Germinal center (tissue), 1 donor: ENCODE data around the gene BCL2L2.

Experiments used
- DNase-seq: peaks from one replicate; pipeline ENCODE4 v3.0.0; 2012; ENCODE audit warnings: mixed read lengths, low spot score

BCL2L2 gene

DNA sequence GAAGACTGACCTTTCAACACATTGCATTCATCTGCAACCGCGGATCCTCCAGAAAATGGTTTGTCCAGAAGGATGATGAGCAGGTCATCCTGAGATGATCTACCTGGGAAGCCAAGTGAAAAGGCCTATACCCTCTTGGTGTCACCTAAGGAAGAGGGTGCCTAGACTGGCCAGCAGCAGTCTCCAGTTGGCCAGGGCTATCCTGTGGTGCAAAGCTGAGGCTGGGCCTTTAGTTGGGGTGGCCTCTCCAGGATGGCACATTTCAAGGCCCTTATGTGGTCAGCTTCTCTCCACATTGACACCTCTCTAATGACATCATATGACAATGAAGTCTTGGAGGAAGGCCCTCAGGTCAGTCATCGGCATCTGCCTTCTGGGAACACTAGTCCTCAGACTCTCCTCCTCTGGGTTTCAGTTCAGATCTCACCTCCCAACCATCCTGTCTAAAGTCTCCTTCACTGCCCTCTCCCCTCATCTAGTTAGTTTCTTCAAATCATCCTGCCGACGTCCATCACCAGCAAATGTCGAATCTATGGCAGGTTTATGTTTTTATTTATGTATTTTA, 49.3 kb downstream of the BCL2L2 start:
- no peak for DNase-seq

DNA sequence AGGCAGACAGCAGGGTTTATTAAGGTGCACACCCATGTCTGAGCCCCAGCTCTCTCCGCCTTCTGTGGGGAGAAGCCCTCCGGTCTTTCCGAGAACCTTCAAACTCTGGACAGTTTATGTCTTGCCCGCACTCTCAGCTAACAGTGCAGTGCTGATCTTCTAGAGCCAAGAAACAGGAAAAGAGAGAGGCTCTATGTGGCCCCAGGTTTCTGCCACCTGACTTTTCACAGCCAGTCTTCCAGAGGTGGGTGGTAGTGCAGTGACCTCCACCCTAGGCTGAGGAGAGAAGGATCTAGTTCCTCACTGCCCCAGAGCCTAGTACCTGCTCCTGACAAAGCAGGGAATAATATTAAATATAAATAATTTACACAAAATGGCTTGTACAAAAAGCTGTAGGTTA, 50.0 kb downstream of the BCL2L2 start:
- DNase-seq = no peak

DNA sequence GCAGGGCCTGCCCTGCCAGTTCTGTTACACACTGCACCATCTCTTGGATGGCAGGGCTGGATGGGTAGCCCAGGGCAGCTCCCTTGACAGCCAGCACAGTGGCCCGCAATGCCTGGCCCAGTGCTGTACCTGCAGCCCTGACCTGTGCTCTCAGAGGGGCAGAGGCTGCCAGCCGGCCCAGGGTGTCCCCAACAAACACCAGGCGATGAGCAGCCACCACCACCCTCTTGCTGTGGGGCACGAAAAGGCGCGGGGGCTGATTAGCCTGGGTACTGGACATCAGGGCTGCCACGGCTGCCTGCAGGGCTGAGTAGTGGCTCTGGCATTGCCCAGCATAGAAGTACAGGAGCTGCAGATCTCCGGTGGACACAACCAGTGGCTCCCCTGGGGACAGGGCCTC, 50.6 kb downstream of the BCL2L2 start:
- DNase-seq = no peak

DNA sequence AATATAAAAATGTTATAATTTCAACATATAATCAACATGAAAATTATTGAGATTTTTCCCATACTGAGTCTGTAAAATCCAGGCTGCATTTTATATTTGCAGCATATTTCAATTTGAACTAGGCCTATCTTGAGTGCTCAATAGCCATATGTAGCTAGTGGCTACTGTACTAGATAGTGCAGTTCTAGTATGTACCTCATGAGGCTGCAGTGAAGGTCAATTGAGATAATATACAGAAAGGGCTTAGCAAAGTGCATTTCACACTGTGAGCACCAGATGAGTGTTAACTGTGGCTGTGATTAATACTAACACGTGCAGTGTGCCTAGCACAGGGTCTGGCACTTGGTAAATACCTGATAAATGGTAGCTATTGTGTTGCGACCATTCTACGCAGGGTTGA, 51.4 kb downstream of the BCL2L2 start:
- DNase-seq = no peak

DNA sequence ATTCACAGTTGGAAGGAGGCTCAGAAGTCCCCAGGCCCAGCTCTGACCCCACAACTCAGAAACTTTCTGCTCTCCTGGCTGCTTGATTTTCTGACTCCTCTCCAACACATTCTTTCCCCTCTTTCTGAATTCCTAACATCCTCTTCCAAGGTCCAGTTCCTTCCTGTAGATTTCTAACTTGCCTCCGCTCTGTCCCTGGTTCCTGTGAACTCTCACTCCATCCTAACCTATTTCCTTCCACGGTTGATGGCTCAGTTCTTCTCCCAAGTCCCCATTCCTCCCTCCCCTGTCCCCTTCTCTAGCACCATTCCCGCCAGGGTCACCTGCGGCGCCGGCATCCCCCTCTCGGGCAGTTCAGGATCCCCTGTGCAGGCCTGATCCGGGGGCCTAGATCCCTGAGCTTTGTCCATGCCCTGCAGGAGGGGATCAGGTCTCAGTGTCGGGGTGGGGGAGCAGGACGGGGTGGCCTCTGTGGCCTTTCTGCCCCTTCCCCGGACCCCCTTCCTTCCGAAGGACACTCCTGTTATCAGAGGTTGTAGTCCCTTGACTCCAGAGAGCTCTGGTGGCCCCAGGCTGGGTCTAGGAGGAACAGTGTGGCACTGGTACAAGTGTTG, 52.0 kb downstream of the BCL2L2 start:
- no peak for DNase-seq

DNA sequence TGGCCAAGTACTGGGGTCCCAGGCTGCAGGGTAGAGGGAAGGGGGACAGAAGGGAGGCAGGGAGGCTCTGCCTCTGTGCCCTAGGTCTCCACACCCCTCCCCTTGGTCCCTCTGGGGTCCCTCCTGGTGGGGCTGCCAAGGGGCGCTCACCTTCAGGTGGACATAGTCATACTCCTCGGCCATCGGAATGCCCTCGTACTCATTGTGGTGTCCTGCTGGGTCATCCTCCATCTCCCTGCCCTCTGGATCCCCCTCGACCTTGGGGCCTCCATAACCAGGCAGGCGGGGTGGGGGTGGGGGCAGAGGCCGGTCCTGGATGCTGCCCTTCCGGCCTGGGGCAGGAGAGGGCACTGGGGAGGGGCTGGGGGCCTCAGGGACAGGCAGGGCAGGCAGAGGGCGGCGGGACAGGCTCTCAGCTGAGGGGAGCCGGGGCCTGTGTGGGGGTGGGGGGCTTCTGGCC, 52.6 kb downstream of the BCL2L2 start:
- no peak for DNase-seq

DNA sequence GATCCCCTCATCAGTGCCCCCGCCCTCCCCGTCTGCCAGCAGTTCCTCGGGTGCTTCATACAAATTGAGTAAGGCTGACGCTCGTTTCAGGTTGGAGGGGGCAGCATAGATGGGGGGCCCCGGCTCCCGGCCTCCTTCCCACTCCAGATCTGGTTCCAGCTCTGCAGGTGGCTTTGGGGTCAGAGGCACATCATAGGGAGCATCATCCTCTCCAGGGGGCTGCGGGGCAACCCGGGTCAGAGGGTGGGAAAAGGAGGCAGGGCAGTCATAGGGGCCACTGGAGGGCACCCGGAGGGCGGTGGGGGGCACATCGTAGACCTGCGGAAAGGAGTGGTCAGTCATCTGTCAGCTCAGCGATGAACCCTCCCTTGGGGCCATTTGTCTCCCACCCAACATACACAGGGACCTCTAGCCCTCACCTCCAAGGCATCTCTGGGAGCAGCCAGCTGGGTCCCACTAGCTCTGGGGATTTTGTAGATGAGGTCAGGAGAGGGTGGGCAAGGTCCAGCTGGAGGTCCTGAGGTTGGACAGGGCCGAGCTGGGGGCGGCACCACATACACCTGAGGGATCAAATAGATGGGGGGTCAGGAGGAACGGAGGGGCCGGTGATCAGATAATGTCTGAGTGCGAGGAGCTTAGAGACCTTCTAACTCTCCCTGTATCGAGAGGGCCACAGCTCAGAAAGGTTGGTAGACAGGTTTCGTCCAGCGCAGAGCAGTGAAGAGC, 53.3 kb downstream of the BCL2L2 start:
- DNase-seq = no peak

DNA sequence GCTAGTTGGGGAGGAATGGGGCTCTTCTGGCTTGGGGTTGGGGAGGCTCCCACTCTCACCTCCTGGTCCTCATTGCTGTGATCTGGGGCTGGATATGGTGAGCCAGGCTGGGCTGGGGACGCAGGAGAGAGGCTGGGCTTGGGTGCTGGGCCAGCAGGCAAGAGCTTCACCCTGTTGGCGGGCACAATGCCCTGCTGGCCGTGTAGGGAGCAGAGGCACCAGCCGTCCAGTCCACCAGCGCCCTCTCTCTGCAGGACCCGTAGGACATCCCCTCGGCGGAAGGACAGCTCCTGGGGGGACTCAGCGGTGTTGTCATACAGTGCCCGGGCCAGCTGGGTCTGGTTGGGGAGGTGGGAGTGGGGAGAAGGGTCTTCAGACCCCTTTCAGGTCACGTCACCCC, 53.9 kb downstream of the BCL2L2 start:
- DNase-seq = no peak

DNA sequence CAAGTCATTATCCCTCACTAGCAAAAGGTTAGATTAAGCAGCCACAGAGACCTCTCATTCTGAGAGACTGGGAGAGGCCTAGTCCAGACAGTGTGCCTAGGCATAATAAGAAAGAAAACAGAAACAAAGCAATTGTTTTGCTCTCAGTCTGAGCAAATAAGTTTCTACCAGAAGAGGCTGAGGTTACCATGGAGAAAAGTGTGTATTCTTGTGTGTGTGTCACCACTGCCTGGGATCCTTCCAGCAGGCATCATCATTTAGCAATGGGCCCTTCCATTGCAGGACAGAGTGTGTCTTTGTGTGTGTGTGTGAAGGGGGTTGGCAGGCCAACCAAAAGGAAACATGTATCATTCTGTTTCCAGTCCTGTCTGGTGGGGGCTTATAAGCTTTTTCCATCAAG, 54.7 kb downstream of the BCL2L2 start:
- no peak for DNase-seq
